Activated T-cell treated with anti-CD3 and anti-CD28 coated beads for 24 hours (primary cell): ENCODE results near the gene KCMF1.

ENCODE experiments used
- DNase-seq: peaks from one replicate; pipeline ENCODE4 v3.0.0-alpha.2; 2020; ENCODE audit warnings: low read depth

Gene KCMF1

GRCh38 chr2:84956334-84957297 is 14.3 kb upstream of the KCMF1 start:
- no peak for DNase-seq

GRCh38 chr2:84957771-84958134 is 13.2 kb upstream of the KCMF1 start:
- DNase-seq, result no peak

- no peak for DNase-seq
Measured at GRCh38 chr2:84958135-84959059, 12.6 kb upstream of the KCMF1 start.

GRCh38 chr2:84959095-84959565 is 11.8 kb upstream of the KCMF1 start:
- DNase-seq, result no peak

- DNase-seq, result no peak
Measured at GRCh38 chr2:84959566-84960506, 11.1 kb upstream of the KCMF1 start.

GRCh38 chr2:84962917-84963316 is 8.0 kb upstream of the KCMF1 start:
- DNase-seq, result no peak

GRCh38 chr2:84963323-84963691 is 7.7 kb upstream of the KCMF1 start:
- no peak for DNase-seq

- DNase-seq, result no peak
Measured at GRCh38 chr2:84963692-84964405, 7.1 kb upstream of the KCMF1 start.

- DNase-seq, result no peak
Measured at GRCh38 chr2:84964406-84965191, 6.4 kb upstream of the KCMF1 start.

GRCh38 chr2:84965192-84965516 is 5.8 kb upstream of the KCMF1 start:
- no peak for DNase-seq

- DNase-seq, result no peak
Measured at GRCh38 chr2:84965827-84966226, 5.1 kb upstream of the KCMF1 start.

GRCh38 chr2:84966731-84967130 is 4.2 kb upstream of the KCMF1 start:
- DNase-seq, result no peak

GRCh38 chr2:84969511-84970209 is 1.3 kb upstream of the KCMF1 start:
- peak; percentile 11 for DNase-seq

GRCh38 chr2:84970210-84970867 is 622 bp upstream of the KCMF1 start:
- DNase-seq, result peak; percentile 38

GRCh38 chr2:84971510-84972206 is 697 bp downstream of the KCMF1 start:
- DNase-seq, result peak; percentile 47

GRCh38 chr2:84972207-84972783 is 1.3 kb downstream of the KCMF1 start:
- DNase-seq, result no peak

GRCh38 chr2:84972932-84973331 is 2.0 kb downstream of the KCMF1 start:
- DNase-seq, result no peak
